DMS114 treated with DMSO at 0.1 percent for 48 hours (cell line): ENCODE results near the gene PTMS.
"Not testable (repeated sequence)": the region's sequence is repeated elsewhere in the genome, so short reads cannot be mapped to it uniquely, and the experiment has no call there.

Experiments
- DNase-seq: peaks from one replicate; lab custom pipeline; 2025; ENCODE audit not compliant: unreplicated experiment; lab: John Stamatoyannopoulos, UW

The PTMS gene

DNA sequence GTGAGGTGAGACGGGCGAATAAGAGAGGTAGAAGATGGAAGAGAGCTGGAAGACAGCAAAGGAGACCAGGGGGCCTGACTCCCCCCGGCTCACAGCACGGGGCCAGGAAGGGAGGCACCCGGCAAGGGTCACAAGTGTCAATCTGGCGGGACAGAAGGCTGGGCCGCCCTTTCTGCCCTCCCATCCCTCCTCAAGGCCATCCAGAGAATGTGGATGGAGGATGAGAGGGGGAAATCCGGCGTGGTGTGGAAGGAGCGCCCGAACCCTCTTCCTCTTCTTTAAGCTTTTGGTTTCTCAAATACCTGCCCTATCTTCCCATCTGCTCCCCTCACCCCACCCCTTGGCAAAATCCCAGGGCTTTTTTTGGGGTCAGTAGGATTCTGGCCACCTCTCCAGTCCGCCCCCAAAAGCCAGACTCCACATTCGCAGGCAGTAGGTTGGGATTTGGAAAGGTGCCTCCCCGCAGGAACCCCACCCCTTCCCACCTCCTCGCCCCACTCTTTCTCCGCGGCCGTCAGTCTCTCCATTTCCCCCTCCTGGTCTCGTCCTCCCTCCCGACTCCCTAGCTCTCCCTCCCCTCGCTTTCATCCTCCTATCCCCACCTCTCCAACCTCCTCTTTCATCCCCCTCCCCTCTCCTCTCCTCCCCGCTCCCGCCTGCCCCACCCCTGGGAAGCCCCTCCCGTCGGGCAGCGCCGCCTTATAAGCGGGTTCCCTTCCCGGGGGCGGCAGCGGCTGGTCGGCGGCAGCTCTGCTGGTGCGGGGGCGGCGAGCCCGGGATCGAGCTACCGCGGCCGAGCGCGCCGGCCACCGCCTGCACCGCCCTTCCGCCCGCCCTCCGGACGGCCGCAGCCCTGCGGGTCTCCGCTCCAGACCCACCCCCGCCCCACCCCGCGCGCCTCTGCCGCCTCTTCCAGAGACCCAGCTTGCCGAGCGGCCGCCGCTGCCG, at the start of gene PTMS:
Gene PTMS (plus strand): TSS at position 730 of the 948 bp plus-strand sequence. CDS start 343 bp downstream, outside the sequence.
- DNase-seq = peak; percentile 61

GRCh38 chr12:6716874-6717437, 49.2 kb upstream of the PTMS start:
- DNase-seq = no peak

DNA sequence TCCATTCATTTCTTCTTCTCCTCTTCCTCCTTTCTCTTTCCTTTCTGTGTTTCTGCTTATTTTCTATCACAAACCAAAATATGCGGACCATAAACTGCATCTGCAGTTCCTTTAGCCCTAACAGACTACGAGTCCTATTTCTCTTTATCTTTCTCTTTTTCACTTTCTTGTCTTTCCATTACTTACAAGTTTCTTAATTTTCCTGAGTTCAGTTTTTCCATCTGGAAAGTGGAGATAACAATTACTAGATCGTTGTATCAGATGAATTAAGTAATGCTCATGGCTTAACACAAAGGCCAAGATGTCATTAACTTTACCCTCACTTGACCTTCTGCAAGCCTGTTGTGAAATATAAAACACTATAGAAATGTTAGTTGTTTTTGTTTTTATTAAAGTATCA, 43.3 kb upstream of the PTMS start:
- no peak for DNase-seq

DNA sequence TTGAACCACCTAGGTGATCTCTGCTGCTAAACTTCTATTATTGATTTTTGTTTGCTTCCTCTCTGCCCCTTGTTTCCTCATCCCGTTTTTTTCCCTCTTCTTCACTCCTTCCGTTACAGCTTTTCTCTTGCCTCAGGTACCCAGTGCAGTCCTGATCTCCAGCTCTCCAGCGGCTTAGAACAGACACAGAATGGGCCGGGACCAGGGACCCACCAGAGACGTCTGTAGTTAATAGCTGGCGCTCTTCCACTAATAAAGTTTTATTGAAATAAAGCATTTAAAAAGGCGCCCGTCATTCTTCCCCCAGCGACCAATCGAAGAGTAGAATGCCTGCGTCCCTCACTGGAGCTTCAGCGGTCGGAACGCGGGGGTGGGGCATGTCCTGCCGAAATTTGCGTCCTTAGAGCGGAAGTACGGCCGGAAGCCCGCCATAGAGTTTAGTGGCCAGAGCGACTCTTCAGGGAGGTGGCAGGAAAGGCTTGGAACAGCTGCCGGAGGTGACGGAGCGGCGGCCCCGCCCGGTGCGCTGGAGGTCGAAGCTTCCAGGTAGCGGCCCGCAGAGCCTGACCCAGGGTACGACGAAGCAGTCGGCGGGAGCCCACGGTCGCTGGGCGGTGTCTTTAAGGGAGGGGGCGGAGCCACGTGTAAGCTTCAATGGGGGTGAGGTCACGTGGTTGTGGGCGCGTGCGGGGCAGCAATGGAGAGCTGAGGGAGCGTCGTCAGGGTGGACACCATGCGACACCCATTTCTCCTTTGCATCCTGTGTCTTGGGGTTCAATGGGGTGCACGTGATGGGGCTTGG, 42.4 kb upstream of the PTMS start, which contains the start of gene COPS7A:
Gene COPS7A (plus strand): TSS at position 440 of the 802 bp plus-strand sequence. CDS start 611 bp downstream, outside the sequence.
- DNase-seq = peak; percentile 99

DNA sequence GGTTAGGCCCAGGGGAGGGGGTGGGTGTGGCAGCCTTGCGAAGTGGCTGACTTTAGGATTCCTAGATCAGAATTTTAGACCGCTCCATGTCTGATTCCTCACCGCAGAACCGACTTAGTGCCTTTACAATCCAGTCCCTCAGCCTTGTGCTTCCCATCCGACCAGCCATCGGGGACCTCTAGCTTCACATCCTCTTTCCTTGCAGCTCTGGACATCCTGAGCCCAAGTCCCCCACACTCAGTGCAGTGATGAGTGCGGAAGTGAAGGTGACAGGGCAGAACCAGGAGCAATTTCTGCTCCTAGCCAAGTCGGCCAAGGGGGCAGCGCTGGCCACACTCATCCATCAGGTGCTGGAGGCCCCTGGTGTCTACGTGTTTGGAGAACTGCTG, 41.8 kb upstream of the PTMS start:
- DNase-seq = no peak

DNA sequence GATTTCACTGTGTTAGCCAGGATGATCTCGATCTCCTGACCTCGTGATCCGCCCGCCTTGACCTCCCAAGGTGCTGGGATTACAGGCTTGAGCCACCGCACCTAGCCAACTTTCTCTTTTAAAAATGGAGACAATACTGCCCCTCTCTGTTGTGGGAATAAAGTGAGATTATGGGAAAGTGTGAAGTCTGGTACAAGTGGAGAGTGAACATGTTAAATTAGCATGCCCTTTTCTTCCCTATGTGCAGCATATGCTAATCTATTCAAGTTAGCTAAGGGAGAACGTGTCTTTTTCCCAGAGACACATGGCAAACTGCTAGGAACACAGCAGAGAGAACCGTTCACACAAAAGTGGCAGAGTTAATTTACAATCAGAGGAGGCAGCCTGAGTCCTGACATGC, 40.8 kb upstream of the PTMS start:
- DNase-seq = no peak

GRCh38 chr12:6729186-6729585, 37.0 kb upstream of the PTMS start:
- DNase-seq = no peak

DNA sequence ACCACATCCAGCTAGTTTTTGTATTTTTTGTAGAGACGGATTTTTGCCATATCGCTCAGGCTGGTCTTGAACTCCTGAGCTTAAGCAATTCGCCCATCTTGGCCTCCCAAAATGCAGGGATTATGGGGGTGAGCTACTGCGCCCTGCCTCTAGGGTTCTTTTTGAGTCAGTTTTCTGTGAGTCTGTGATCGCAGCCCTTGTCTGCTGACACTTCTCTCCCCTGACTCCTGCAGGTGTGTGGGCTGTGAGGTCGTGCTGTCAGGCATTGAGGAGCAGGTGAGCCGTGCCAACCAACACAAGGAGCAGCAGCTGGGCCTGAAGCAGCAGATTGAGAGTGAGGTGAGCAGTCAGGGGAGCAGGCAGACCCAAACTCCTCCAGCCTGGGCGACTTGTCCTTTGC, 36.0 kb upstream of the PTMS start:
- no peak for DNase-seq

DNA sequence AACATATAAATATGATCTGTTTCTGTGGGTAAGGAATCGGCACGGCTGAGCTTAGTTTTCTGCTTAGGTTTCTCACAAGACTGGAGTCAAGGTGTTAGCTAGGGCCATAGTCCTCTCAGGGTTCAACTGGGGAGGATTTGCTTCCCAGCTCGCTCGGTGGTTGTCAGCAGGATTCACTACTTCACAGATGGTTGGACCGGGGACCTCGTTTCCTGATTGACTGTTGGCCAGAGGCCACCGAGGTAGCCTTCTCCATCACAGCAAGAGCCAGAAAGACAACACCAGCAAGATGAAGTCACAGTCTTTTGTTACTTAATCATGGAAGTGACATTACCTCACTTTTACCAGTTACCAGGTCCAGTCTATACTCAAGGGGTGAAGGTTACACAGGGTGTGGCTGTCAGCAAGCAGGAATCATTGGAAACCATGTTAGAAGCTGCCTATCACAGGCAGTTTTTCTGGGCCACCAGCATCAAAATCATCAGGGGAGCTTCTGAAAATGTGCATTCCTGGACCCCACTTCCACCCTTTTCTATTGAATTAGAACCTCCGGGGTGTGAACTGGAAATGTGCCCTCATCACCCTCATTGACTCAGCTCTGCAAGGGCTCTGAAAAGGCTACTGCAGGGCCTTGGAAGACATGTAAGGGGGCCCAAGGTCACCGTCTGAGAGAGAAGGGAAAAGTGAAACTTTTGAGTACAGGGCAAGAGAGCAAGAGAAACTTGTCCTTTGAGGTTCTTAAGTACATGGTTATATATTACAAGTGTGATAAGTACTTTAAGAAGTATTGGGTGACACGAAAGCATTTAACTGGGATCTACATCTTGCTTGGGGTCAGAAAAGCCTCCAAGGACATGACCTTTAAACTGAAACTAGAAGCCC, 31.4 kb upstream of the PTMS start:
- DNase-seq = no peak

DNA sequence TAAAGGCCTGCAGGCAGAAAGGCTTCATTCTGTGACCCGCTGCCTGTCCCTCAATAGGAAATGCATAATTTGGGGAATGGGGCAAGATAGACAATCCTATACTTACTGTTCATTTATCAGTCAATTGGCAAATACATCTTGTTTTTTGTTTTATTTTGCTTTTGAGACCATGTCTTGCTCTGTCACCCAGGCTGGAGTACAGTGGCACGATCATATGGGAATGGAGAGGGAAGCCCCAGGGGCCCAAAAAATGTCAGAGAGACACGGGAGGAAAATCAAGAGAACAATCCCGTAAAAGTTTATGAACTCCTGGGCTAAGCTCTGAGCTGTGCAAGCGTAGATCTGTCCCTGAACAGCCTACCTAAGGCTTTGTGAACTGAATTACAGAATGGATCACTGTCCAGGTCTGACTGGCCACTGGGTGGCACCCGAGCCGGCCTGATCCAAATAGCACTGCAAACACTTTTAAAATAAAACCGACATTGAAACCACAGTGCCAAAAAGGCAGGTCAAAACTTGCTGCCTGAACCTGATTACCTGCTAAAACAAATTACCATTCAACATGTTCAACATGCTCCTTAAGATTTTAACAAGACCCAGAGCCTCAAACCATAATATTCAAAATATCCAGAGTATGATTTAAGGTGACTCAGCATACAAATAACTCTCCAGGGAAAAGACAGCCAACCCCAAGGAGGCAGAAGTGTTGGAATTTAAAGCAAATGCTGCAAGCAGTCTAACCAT, 30.5 kb upstream of the PTMS start:
- DNase-seq = peak; percentile 43

DNA sequence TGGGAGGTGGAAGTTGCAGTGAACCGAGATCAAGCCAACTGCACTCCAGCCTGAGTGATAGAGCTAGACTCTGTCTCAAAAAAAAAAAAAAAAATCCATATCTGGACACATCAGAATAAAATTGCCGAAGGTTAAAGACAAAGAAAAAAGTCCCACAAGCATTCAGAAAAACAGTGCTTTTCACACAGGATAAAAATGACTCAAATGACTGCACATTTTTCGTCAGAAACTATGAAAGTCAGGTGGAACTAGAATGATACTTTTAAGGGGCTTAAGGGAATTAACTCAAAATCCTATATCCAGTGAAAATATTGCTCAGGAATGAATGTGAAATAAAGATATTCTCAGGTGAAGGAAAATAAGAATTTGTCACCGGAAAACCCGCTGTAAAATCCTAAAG, 29.4 kb upstream of the PTMS start:
- no peak for DNase-seq

GRCh38 chr12:6742080-6742479, 24.1 kb upstream of the PTMS start:
- not testable (repeated sequence) for DNase-seq

GRCh38 chr12:6742834-6743233, 23.3 kb upstream of the PTMS start:
- no peak for DNase-seq

DNA sequence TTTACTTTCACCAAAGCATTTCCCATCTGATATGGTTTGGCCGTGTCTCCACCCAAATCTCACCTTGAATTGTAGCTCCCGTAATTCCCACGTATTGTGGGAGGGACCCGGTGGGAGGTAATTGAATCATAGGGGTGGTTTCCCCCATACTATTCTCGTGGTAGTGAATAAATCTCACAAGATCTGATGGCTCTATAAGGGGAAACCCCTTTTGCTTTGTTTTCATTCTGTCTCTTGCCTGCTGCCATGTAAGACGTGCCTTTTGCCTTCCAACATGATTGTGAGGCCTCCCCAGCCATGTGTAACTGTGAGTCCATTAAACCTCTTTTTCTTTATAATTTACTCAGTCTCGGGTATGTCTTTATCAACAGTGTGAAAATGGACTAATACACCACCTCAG, 22.9 kb upstream of the PTMS start:
- DNase-seq = not testable (repeated sequence)

DNA sequence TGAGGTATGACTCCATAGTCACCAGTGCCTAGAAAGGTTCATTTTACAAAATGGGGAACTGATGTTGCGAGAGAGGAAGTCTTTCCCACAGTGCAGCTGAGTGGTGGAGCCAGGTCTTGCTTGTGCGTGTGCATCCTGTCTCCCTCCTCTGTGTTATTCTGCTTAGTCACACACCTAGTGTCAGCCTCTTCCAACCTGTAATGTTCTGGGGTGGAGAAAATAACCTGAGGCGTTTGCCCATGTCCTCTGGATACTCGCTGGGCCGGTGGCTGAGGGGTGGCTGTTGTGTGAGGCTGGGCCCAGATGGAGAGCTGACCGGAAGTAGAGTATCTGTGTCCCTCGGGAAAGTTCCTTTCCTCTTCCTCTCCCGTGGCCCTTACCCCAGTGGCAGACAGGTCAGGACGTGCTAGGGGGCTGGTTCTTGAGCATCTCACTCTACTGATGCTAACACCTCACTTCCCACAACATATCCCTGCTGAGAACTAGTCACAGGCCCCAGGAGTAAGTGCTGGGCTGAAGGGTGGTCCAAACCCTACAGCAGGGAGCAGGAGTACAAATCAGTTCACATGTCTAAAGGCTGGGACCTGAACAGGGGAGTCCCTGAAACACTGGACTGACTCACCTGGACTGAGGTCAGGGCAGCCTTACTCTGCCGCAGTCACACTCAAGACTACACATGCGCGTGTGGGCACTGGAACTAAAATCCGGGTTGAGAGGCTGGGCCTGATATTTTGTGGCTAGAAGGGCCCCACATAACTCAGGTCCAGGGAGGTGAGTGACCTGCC, 20.2 kb upstream of the PTMS start:
- DNase-seq = no peak

DNA sequence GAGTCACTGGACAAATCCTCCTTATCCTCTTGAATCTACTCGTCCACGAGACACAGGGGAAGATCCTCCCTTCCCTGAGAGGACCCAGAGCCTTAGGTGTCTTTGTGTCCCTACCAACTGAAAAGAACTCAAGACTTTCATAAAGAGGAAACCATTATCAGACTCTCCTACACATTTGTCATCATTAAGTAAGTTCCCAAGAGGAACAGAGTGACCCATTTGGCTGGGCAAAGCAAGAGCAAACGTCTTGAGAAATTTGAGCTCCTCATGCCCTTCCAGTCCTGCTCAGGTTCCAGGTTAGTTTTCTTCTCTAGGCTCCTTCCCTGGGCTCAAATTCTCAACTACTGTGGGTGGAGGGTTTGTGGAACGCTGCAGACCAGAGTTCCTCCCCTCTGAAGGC, 18.9 kb upstream of the PTMS start:
- no peak for DNase-seq

GRCh38 chr12:6748761-6749160, 17.4 kb upstream of the PTMS start:
- DNase-seq = no peak

- DNase-seq = no peak
Measured at GRCh38 chr12:6750506-6750905, 15.7 kb upstream of the PTMS start.

DNA sequence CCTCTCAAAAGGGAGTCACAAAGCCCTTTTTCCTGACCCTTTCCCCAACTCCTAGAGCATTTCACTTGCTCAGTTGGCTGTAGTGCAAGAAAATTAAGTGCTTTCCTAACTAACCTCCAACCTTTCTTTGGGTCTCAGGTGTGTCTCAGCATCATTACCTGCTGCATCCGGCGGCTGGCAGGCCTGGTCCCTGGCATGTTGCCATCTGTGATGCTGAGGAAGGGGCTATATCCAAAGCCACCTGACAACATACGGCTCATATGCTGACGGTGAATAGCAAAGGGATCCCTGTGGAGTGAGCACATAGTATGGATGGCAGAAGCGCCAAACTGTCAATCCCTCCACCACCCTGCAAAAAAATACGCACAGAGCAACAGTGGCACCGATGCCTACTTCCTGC, 14.4 kb upstream of the PTMS start:
- DNase-seq = no peak
